Measurements from ENCODE around the gene TMEM212. TPM values are rescaled to one million over a fixed set of nuclear protein-coding genes. Genes with fewer than 3 reads are reported as not detected.
A peak's percentile ranks its signal among the peaks of the same experiment; 100 is the strongest.

Gene TMEM212
- total RNA-seq, 4 donors from 2014 or later, result not detected

GRCh38 chr3:171799501-171799900, 43.6 kb upstream of the TMEM212 start:
- Histone ChIP-seq H3K27ac (replicated peaks in 1 of 4) (no peak overlapping the region), H3K4me3 (no peak overlapping the region), H3K27me3 (no peaks in the 10 kb centered on the region), H3K9me3 (no peaks in the 10 kb centered on the region), H3K36me3 (no peaks in the 10 kb centered on the region), H3K4me1 (peaks cover 32 to 42% (median 36%) of the 10 kb centered on the region in 4 donors)
- DNase-seq (ENCODE audit: extremely low spot score), result no peak
- 90% methylated on average over 1 of the region's 1 CpG for WGBS
- TF ChIP-seq POLR2A (IDR thresholded peaks at IDR 0.05; ENCODE audit: low read depth) (no peak), POLR2AphosphoS5 (IDR thresholded peaks at IDR 0.05) (no peak), EP300 (IDR thresholded peaks at IDR 0.05) (no peak)
- TF ChIP-seq, protein P1, sequence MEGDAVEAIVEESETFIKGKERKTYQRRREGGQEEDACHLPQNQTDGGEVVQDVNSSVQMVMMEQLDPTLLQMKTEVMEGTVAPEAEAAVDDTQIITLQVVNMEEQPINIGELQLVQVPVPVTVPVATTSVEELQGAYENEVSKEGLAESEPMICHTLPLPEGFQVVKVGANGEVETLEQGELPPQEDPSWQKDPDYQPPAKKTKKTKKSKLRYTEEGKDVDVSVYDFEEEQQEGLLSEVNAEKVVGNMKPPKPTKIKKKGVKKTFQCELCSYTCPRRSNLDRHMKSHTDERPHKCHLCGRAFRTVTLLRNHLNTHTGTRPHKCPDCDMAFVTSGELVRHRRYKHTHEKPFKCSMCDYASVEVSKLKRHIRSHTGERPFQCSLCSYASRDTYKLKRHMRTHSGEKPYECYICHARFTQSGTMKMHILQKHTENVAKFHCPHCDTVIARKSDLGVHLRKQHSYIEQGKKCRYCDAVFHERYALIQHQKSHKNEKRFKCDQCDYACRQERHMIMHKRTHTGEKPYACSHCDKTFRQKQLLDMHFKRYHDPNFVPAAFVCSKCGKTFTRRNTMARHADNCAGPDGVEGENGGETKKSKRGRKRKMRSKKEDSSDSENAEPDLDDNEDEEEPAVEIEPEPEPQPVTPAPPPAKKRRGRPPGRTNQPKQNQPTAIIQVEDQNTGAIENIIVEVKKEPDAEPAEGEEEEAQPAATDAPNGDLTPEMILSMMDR (IDR thresholded peaks at IDR 0.05), result no peak
- intact Hi-C loops (cut with DNase I), result no loop called here

DNA sequence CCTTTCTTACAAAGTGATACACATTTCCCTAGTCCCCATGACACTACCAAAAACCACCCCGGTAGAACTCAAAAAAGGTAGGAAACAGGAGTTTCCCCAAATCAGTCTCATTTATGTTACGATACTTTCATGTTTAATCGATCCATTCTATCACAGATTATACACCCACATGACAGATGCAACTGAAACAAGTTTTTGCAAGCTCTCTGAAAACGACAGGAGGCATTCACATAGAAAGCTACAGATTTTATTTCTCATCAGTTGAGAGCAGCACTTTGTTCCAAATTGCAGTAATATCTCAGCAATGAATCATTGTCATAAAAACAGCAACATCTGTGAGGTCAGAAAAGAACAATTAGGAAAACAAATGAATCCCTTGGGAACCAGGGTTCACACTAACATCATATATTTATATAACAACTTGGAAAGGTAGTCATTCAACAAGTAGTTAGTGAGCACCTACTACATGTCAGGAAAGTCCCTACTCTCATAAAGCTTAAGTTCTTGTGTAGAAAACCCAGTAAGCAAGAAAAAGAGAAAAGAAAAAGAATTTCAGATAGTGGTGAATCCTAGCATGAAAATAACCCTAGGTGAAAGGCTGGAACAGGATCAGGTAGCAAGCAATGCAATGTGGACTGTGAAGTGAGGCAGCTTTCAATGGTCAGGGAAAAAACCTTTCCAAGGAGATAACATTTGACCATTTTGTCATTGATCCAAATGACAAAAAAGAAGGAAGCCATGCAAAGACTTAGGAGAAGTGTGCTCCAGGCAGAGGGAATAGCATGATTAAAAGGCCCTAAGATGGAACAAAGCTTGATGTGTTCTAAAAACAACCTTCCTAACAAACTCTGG, 41.2 kb upstream of the TMEM212 start:
- WGBS, result 55% methylated on average over 4 of the region's 4 CpGs
- peak overlapping the region; percentile 69 to 88 (median 76) for H3K27ac ChIP-seq (replicated peaks in 1 of 4)
- peaks cover 57 to 67% (median 57%) of the 10 kb centered on the region in 4 donors for H3K4me1 ChIP-seq
- no peak for DNase-seq (ENCODE audit: extremely low spot score)
- H3K9me3 ChIP-seq, result no peaks in the 10 kb centered on the region
- intact Hi-C loops (cut with DNase I), result no loop called here
- no peak for TF ChIP-seq EP300 (IDR thresholded peaks at IDR 0.05)
- no peak for TF ChIP-seq POLR2A (IDR thresholded peaks at IDR 0.05; ENCODE audit: low read depth)
- peak in 1 of 2 donors; percentile 63 for TF ChIP-seq POLR2AphosphoS5 (IDR thresholded peaks at IDR 0.05)
- TF ChIP-seq, protein P1 (IDR thresholded peaks at IDR 0.05), result no peak
- no peak overlapping the region for H3K4me3 ChIP-seq
- H3K36me3 ChIP-seq, result no peaks in the 10 kb centered on the region
- no peaks in the 10 kb centered on the region for H3K27me3 ChIP-seq

- Histone ChIP-seq H3K4me3 (no peak overlapping the region), H3K4me1 (peaks cover 58 to 70% (median 59%) of the 10 kb centered on the region in 4 donors), H3K27me3 (no peaks in the 10 kb centered on the region), H3K9me3 (no peaks in the 10 kb centered on the region), H3K27ac (replicated peaks in 1 of 4) (peak overlapping the region; percentile 69 to 88 (median 76)), H3K36me3 (no peaks in the 10 kb centered on the region)
- intact Hi-C loops (cut with DNase I), result no loop called here
- TF ChIP-seq POLR2AphosphoS5 (IDR thresholded peaks at IDR 0.05) (no peak), EP300 (IDR thresholded peaks at IDR 0.05) (no peak), POLR2A (IDR thresholded peaks at IDR 0.05; ENCODE audit: low read depth) (no peak)
- TF ChIP-seq, protein P1 (IDR thresholded peaks at IDR 0.05), result no peak
- 89% methylated on average over 3 of the region's 3 CpGs for WGBS
- no peak for DNase-seq (ENCODE audit: extremely low spot score)
Measured at GRCh38 chr3:171802590-171802956, 40.6 kb upstream of the TMEM212 start.

DNA sequence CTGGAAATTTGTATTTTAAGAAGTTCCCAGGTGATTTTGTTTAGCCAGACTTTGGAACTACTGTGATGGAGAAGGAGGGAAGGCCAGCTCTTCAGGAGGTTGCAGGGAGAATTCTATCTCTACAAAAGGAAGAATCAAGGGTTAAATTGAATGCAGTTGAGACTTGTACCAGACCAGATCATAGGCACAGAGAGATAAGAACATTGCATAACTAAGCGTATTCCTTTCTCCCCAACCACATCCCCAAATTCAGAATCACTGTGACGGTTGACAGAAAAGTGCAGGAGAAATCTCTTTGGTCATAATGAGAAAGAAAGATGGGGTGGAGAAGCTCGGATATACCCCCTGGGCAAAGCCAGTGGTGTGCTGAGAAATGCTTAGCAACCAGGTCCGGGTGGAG, 40.1 kb upstream of the TMEM212 start:
- intact Hi-C loops (cut with DNase I), result no loop called here
- H3K4me1 ChIP-seq, result peaks cover 57 to 70% (median 59%) of the 10 kb centered on the region in 4 donors
- no peak overlapping the region for H3K4me3 ChIP-seq
- no peaks in the 10 kb centered on the region for H3K27me3 ChIP-seq
- 86% methylated on average over 4 of the region's 4 CpGs for WGBS
- TF ChIP-seq POLR2AphosphoS5 (IDR thresholded peaks at IDR 0.05), result no peak
- no peak for TF ChIP-seq POLR2A (IDR thresholded peaks at IDR 0.05; ENCODE audit: low read depth)
- TF ChIP-seq, protein P1 (IDR thresholded peaks at IDR 0.05), result no peak
- TF ChIP-seq EP300 (IDR thresholded peaks at IDR 0.05), result no peak
- H3K9me3 ChIP-seq, result no peaks in the 10 kb centered on the region
- DNase-seq (ENCODE audit: extremely low spot score), result no peak
- peak overlapping the region; percentile 69 to 88 (median 76) for H3K27ac ChIP-seq (replicated peaks in 1 of 4)
- no peaks in the 10 kb centered on the region for H3K36me3 ChIP-seq
